Gastrocnemius medialis (tissue), 4 donors: Measurements from ENCODE around the gene SETD5. TPM values are rescaled to one million over a fixed set of nuclear protein-coding genes. Genes with fewer than 3 reads are reported as not detected.

Experiments used
- ATAC-seq, 2 donors: fragments of 150-250 bp; one replicate each; pipeline ENCODE4 v1.9.1; 2016
- DNase-seq, 2 donors: peaks; one replicate each; pipeline ENCODE4 v3.0.0-alpha.2; 2019
- H3K27ac ChIP-seq, 4 donors: fragments of 200-600 bp; sonication (generic); 1 replicate in 1 of 4; 2 replicates in 3 of 4; pipeline ENCODE4 v1.5.1; 2016 to 2018; ENCODE audit warnings: mild to moderate bottlenecking in 2 of 4, moderate library complexity in 1 of 4
- H3K27me3 ChIP-seq, 3 donors: fragments of 200-600 bp; sonication (generic) in 2 of 3; 1 replicate in 1 of 3; 2 replicates in 2 of 3; pipeline versions ENCODE4 v1.5.1 to v1.6.0; 2016 to 2019; ENCODE audit warnings: mild to moderate bottlenecking in 1 of 3, moderate library complexity in 1 of 3
- H3K36me3 ChIP-seq, 2 donors: fragments of 200-600 bp; sonication (generic) in 1 of 2; one replicate each; pipeline ENCODE4 v1.5.1; 2017 to 2018
- H3K4me1 ChIP-seq, 2 donors: fragments of 200-600 bp; sonication (generic) in 1 of 2; one replicate each; pipeline ENCODE4 v1.5.1; 2016 to 2017; ENCODE audit warnings: mild to moderate bottlenecking in 2 of 2
- H3K4me3 ChIP-seq, 4 donors: fragments of 200-600 bp; sonication (generic) in 3 of 4; 1 replicate in 1 of 4; 2 replicates in 3 of 4; pipeline ENCODE4 v1.5.1; 2016 to 2019; ENCODE audit warnings: mild to moderate bottlenecking in 2 of 4
- H3K9me3 ChIP-seq, 3 donors: fragments of 200-600 bp; sonication (generic) in 2 of 3; 1 replicate in 1 of 3; 2 replicates in 2 of 3; pipeline ENCODE4 v1.5.1; 2016 to 2019
- CTCF ChIP-seq, 5 experiments: fragments of 450-650 bp in 3 of 5; fragments of 200-600 bp in 2 of 5; sonication (generic) in 2 of 5; IDR thresholded peaks in 4 of 5; conservative IDR thresholded peaks in 1 of 5; 1 replicate in 4 of 5; 2 replicates in 1 of 5; pipeline ENCODE4 v1.5.1; 2016 to 2019; ENCODE audit warnings: antibody characterized with exemption in 5 of 5, mild to moderate bottlenecking in 3 of 5, moderate library complexity in 3 of 5
- POLR2A ChIP-seq, 2 donors: fragments of 450-650 bp; IDR thresholded peaks; one replicate each; pipeline ENCODE4 v1.6.1; 2017; ENCODE audit warnings: antibody characterized with exemption in 2 of 2, mild to moderate bottlenecking in 2 of 2, moderate library complexity in 2 of 2
- in situ Hi-C, 4 donors: fragments of 200-750 bp; cut with MboI; loops; one replicate each; pipeline versions ENCODE4 v1.15.0 to v1.8.0; 2017; ENCODE audit warnings: low sequenced_read_pairs in 4 of 4
- intact Hi-C: fragments of 100-400 bp; cut with DNase I; formaldehyde crosslinking; loops from one replicate; pipeline ENCODE4 v1.15.1; 2023; ENCODE audit warnings: low total_unique reads
- total RNA-seq, 4 donors: library from RNA; depleted of rRNA; stranded (reverse); fragments of >200 nt; gene quantifications; one replicate each; pipeline versions ENCODE4 v1.1.0 to v1.2.3, GENCODE V29; 2016

SETD5 gene
- total RNA-seq, 4 donors from 2014 or later, result 28.9 to 43.3 (median 41.0) TPM

GRCh38 chr3:9400616-9401015 lies 3.2 kb downstream of the SETD5 start:
- intact Hi-C loops (no loop called here), in situ Hi-C loops (no loop called here)
- Histone ChIP-seq H3K27me3 (no peaks in the 10 kb centered on the region), H3K9me3 (no peaks in the 10 kb centered on the region), H3K27ac (peak overlapping the region; percentile 97 to 100 (median 99)), H3K4me1 (peaks cover 64 to 73% of the 10 kb centered on the region in 2 donors), H3K4me3 (peak overlapping the region in 1 of 4 donors; percentile 93), H3K36me3 (no peaks in the 10 kb centered on the region)
- TF ChIP-seq POLR2A (IDR thresholded peaks at IDR 0.05), result no peak
- TF ChIP-seq CTCF (IDR thresholded peaks at IDR 0.05 in 4 of 5, conservative IDR thresholded peaks at IDR 0.05 in 1 of 5), result no peak
- DNase-seq (no peak), ATAC-seq (no peak)

GRCh38 chr3:9401986-9402385 lies 4.6 kb downstream of the SETD5 start:
- peaks cover 77 to 81% of the 10 kb centered on the region in 2 donors for H3K4me1 ChIP-seq
- no peak for TF ChIP-seq CTCF (IDR thresholded peaks at IDR 0.05 in 4 of 5, conservative IDR thresholded peaks at IDR 0.05 in 1 of 5)
- no peak for TF ChIP-seq POLR2A (IDR thresholded peaks at IDR 0.05)
- H3K27me3 ChIP-seq, result no peaks in the 10 kb centered on the region
- ATAC-seq, result no peak
- in situ Hi-C loops (no loop called here), intact Hi-C loops (no loop called here)
- no peaks in the 10 kb centered on the region for H3K9me3 ChIP-seq
- peak overlapping the region; percentile 97 to 100 (median 99) for H3K27ac ChIP-seq
- H3K36me3 ChIP-seq, result no peaks in the 10 kb centered on the region
- DNase-seq, result no peak
- peak overlapping the region in 1 of 4 donors; percentile 12 for H3K4me3 ChIP-seq

GRCh38 chr3:9402410-9403228 lies 5.2 kb downstream of the SETD5 start:
- peak overlapping the region; percentile 97 to 100 (median 99) for H3K27ac ChIP-seq
- ATAC-seq, result no peak
- H3K36me3 ChIP-seq, result no peaks in the 10 kb centered on the region
- TF ChIP-seq CTCF (IDR thresholded peaks at IDR 0.05 in 4 of 5, conservative IDR thresholded peaks at IDR 0.05 in 1 of 5) (no peak), POLR2A (IDR thresholded peaks at IDR 0.05) (no peak)
- intact Hi-C loops, result no loop called here
- peaks cover 83 to 87% of the 10 kb centered on the region in 2 donors for H3K4me1 ChIP-seq
- no peak for DNase-seq
- in situ Hi-C loops, result no loop called here
- peak overlapping the region in 1 of 4 donors; percentile 12 for H3K4me3 ChIP-seq
- no peaks in the 10 kb centered on the region for H3K9me3 ChIP-seq
- no peaks in the 10 kb centered on the region for H3K27me3 ChIP-seq

GRCh38 chr3:9403463-9403862 lies 6.0 kb downstream of the SETD5 start:
- Histone ChIP-seq H3K9me3 (no peaks in the 10 kb centered on the region), H3K27ac (peak overlapping the region; percentile 97 to 100 (median 99)), H3K27me3 (no peaks in the 10 kb centered on the region), H3K4me3 (no peak overlapping the region), H3K36me3 (no peaks in the 10 kb centered on the region), H3K4me1 (peaks cover 90 to 95% of the 10 kb centered on the region in 2 donors)
- ATAC-seq (no peak), DNase-seq (no peak)
- intact Hi-C loops (no loop called here), in situ Hi-C loops (no loop called here)
- TF ChIP-seq POLR2A (IDR thresholded peaks at IDR 0.05) (no peak), CTCF (IDR thresholded peaks at IDR 0.05 in 4 of 5, conservative IDR thresholded peaks at IDR 0.05 in 1 of 5) (no peak)
